Stimulated activated CD8-positive, alpha-beta memory T cell treated with anti-CD3 and anti-CD28 coated beads, Interleukin-4, amount 100 ng/mL, for 4 hours (primary cell): ENCODE measurements around the gene PDE4DIP.
"Not testable (repeated sequence)": the region's sequence is repeated elsewhere in the genome, so short reads cannot be mapped to it uniquely, and the experiment has no call there.

Source experiments
- DNase-seq, 2 donors: peaks; one replicate each; pipeline ENCODE4 v3.0.0-alpha.2; 2020; ENCODE audit warnings: low read depth in 2 of 2, low spot score in 1 of 2

The PDE4DIP gene

DNA sequence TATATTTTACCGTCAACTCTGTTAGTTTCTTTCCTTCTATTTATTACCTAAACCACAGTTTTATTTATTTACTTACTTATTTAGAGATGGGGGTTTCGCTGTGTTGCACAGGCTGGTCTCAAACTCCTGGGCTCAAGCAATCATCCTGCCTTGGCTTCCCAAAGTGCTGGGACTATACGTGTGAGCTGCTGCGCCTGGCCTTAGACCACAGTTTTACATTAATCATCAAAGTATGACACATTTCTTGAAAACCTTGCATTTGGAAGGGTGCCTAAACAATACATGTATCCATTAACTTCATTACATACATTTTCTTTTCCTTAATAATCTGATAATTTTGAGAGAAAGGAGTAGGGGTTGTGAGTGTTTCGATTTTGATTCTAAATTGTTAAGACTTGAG is 124.9 kb downstream of the PDE4DIP start:
- not testable (repeated sequence) for DNase-seq

GRCh38 chr1:148975453-148975852 is 131.2 kb downstream of the PDE4DIP start:
- DNase-seq: not testable (repeated sequence)

DNA sequence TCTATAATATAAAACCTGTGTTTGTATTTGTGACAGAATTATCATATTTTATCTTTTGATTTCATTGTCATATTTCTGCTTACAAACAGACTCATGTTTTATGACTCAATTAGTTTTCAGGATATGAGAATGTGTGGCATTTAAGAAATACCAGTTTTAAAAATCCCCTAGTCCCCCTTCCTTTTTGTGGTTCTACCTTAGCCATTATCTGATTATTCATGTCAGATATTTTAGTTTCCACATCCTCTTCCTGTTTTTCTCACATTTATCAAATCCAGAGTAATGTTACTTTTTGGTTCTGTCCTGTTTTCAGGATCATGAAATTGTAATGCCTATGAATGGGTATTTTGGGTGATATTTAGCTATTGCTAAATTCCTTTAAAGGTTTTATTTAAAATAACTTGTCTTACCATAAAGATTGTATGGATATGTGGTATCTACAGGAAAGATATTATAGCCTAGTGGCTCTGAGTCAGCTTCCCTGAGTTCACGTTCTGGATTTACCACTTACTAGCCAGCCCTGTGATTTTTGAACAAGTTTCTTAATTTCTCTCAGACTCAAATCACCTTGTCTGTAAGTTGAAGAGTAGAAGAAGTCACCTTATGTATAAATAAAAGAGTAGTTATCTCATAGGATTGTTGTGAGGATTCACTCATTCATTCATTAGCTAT is 131.8 kb downstream of the PDE4DIP start:
- not testable (repeated sequence) for DNase-seq

DNA sequence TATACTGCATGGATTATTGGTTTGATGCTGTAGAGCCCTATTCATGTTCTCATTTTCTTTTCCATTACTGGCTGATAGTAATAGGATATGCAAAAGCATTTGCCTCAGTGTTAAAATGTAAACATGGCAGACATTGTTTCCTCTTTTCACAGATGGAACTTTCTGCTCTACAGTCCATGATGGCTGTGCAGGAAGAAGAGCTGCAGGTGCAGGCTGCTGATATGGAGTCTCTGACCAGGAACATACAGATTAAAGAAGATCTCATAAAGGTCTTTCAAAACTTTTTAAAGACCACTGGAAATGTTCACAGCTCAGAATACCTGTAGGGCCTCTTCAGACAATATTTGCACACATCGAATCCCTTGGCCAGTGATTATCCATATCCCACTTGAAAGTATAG is 133.6 kb downstream of the PDE4DIP start:
- not testable (repeated sequence) for DNase-seq

DNA sequence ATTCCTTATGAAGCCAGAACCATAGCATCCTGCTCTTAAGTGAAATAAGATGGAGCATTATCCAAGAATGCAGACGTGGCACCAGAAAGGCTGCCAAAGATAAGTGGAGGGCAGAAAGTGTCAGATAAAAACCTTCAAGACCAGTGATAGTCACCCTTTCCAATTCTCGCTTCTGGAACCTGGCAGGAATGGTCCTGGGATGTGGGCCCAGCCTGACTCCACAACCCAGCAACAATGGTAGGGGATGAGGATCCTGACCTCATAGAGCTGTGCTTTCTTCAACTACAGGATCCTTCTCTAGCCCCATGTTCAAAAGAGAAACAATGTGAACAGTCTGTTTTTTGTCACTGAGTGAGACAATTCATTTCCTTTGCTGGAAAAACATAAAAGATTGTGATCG is 145.2 kb downstream of the PDE4DIP start:
- DNase-seq: not testable (repeated sequence)

DNA sequence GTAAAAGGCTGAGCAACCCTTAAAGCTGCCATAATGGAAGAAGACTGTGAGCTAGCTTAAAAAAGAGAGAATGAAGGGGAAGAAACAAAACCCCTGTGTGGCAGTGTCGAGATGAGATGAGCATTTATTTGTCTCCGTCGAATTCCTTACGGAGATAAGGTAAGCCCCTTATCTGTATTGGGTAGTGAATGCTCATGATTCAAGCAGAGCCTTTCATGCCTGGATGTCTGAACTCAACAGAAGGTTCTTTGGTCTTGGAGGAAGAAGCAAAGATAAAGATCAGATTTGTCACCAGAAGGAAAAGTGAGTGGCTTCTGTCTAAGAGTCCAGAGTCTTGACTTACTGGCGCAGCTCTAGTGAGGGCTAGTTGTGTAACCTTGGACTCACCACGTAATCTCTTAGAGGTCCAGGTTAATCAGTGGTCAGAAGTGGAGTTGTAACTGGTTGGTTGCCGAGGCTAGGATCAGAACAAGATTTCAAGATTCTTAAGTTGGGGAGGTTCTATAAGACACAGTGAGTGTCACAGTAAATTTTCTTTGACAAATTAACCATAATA is 146.1 kb downstream of the PDE4DIP start:
- not testable (repeated sequence) for DNase-seq

- DNase-seq: not testable (repeated sequence)
Observed at GRCh38 chr1:148991818-148992217, 147.6 kb downstream of the PDE4DIP start.

DNA sequence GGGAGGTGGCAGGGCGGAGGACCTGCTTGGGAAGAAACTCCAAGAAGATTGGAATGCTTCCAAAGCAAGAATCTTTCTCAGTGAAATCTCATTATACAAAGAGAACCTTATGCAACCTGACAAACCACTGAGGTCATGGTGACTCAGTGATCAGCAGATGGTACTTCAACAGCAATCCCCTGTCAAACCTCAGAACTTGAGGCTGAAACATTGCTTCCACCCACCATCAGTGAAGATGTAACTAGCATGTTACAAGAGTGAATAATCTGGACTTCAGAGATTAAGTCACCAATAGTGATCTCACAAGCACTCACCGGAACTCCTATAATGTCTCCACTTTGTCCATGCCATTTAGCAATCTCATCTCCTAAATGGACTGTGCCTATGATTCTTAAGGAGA is 148.1 kb downstream of the PDE4DIP start:
- not testable (repeated sequence) for DNase-seq

GRCh38 chr1:148996449-148997224 is 152.4 kb downstream of the PDE4DIP start:
- DNase-seq: not testable (repeated sequence)

DNA sequence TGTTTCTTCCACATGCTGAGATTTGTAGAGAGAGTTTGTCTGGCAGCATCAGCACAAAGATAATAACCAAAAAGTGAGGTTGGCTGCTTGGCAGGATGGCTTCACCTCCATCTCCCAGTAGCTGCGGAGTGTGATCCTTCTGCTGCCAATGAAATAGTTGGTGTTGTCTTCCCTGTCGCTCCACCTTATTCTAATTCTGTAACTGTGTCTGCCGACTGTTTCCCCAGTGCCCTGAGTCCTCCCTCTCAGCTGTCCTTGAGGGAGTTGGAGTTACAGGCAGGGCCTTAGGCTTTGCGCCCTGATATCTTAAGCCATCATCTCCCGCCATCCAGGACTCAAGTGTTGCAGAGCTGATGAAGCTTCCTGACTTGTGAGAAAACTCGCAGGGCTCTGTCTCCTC is 153.2 kb downstream of the PDE4DIP start:
- DNase-seq: not testable (repeated sequence)

GRCh38 chr1:149002664-149003063 is 158.4 kb downstream of the PDE4DIP start:
- DNase-seq: not testable (repeated sequence)

DNA sequence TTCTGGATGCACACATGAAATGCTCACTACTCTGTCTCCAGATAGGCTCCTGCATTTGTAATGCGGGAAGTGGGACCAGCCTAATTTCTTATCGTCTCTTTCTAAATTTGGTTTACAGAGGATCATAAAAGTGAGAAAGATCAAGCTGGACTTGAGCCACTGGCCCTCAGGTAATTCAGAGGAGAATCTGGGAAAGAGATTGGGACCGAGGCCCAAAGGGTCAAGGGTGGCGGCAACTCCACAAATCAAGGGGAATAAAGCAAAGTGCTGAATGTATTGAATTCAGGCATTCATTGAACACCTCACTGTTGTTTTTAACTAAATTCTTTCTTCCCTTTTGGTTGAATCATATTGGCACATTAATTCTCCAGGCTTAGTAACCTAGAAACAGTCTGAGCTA is 164.1 kb downstream of the PDE4DIP start:
- DNase-seq: not testable (repeated sequence)

- DNase-seq: not testable (repeated sequence)
Observed at GRCh38 chr1:149008769-149009168, 164.5 kb downstream of the PDE4DIP start.

- not testable (repeated sequence) for DNase-seq
Observed at GRCh38 chr1:149009761-149010160, 165.5 kb downstream of the PDE4DIP start.

GRCh38 chr1:149012599-149012998 is 168.4 kb downstream of the PDE4DIP start:
- not testable (repeated sequence) for DNase-seq

GRCh38 chr1:149013513-149013912 is 169.3 kb downstream of the PDE4DIP start:
- not testable (repeated sequence) for DNase-seq

DNA sequence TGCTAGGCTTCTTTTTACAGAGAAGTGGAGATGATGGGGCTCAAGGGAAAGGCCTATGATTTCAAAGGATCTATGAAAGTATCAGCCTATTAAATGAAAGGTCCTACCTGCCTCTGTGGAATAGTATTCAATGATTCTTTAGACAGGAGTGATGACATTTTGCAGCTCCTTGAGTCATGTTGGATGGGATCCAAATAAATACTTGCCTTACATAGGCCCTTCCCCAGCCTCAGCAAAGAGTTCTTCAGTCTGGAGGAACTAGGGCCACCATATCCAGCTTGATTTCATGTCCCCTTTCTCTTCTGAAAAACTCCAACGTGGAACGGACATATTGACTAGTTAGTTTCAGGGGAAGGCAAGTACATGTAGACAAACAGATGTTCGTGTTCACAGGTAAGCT is 171.3 kb downstream of the PDE4DIP start:
- DNase-seq: not testable (repeated sequence)

DNA sequence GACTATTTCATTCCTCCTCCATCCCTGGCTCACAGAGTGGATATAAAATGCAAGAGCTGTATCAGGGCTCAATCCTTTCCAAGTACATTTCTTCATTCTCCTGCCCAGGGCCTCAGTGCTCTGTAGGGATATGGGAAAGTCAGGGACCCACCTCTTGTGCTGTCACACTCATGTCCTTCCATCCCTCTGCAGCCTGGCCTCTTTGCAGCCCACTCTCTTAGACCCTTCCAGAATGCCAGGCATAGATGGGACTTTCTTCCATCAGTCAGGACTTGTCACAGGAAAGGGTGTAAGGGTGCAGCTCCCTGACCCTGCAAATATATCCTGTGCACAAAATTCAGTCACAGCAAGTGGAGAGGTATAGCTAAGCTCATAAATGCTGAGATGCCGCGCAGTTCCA is 172.4 kb downstream of the PDE4DIP start:
- not testable (repeated sequence) for DNase-seq

DNA sequence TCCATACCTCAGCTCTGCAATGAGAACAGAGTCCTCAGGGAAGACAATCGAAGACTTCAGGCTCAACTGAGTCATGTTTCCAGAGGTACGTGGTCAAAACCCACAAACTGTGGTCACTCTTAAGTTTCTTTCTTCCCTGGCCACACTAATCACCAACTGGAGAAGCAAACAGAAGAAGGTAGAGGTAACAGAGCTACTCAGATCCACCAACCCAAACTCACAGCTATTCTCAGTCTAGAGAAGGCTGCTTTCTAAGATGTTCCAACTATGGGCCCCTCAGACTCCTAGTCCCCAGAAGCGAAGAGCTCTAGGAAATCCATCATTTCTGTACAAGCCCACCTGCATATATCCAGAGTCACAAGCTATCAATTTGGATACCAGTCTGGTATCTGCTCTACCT is 174.3 kb downstream of the PDE4DIP start:
- not testable (repeated sequence) for DNase-seq

- not testable (repeated sequence) for DNase-seq
Observed at GRCh38 chr1:149024327-149024726, 180.1 kb downstream of the PDE4DIP start.

GRCh38 chr1:149033916-149034315 is 189.7 kb downstream of the PDE4DIP start:
- DNase-seq: not testable (repeated sequence)

DNA sequence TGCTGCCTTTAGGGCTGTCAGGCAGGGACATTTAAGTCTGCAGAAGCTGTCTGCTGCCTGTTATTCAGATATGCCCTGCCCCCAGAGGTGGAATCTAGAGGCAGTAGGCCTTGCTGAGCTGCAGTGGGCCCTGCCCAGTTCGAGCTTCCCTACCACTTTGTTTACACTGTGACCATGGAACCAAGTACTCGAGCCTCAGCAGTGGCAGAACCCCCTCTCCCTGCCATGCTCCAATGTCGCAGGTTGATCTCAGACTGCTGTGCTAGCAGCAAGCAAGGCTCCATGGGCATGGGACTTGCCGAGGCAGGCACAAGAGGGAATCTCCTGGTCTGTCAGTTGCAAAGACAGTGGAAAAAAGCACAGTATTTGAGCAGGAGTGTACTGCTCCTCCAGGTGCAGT is 198.8 kb downstream of the PDE4DIP start:
- not testable (repeated sequence) for DNase-seq
